ENCODE data around the gene ZNF280C. TPM values are rescaled to one million over a fixed set of nuclear protein-coding genes. Genes with fewer than 3 reads are reported as not detected.
A peak's percentile ranks its signal among the peaks of the same experiment; 100 is the strongest.

ZNF280C gene
- total RNA-seq, 1 experiment from 2014 or later: 7.6 TPM

DNA sequence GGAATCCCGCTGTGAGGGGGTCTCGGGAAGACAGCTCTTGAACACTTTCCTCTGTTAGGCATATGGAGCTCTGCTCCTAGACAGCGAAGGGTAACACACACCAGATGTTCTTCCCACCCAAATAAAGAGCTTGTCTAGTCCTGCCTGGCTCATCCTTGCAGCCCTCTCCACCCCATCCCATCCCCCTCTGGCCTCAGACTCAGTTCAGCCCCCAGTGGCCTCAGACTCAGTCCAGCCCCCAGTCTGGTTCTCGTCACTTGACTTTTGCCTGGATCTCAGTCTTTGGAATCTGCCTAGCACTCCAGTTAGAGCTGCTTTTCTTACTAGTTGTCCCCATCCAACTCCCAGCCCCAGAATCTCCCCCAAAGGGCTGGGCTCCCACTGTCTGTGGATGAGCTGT lies 82.0 kb downstream of the ZNF280C start:
- in situ Hi-C loops (cut with HindIII; ENCODE audit: low sequenced_read_pairs): no loop called here
- no peak for DNase-seq (ENCODE audit: low spot score)

DNA sequence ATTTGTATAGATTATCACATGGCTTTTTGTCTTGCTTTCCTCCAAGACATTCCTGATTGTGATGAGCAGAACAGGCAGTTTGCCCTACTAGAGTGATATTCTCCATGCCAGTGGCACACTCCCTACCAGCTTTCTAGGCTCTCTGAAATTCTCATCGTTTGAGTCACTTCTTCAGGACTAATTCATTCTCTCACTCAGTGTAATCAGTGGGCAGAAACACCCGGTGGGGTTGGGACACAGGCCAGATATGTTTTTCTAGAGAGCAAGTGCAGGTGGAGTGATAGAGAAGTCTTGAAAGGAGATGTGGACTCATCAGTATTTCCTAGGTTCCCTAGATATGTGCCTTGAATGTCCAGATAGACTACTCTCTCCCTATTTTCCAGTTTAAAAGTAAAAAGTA lies 83.8 kb downstream of the ZNF280C start:
- DNase-seq (ENCODE audit: low spot score): no peak
- in situ Hi-C loops (cut with HindIII; ENCODE audit: low sequenced_read_pairs): no loop called here

DNA sequence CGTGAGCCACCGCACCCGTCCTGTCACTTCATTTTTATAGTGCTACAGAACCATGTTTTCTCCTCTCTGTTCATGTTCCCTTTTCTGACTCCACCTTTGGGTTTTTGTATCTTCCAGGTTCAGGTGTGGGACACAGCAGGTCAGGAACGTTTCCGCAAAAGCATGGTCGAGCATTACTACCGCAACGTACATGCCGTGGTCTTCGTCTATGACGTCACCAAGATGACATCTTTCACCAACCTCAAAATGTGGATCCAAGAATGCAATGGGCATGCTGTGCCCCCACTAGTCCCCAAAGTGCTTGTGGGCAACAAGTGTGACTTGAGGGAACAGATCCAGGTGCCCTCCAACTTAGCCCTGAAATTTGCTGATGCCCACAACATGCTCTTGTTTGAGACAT lies 84.5 kb downstream of the ZNF280C start:
- in situ Hi-C loops (cut with HindIII; ENCODE audit: low sequenced_read_pairs): no loop called here
- no peak for DNase-seq (ENCODE audit: low spot score)

DNA sequence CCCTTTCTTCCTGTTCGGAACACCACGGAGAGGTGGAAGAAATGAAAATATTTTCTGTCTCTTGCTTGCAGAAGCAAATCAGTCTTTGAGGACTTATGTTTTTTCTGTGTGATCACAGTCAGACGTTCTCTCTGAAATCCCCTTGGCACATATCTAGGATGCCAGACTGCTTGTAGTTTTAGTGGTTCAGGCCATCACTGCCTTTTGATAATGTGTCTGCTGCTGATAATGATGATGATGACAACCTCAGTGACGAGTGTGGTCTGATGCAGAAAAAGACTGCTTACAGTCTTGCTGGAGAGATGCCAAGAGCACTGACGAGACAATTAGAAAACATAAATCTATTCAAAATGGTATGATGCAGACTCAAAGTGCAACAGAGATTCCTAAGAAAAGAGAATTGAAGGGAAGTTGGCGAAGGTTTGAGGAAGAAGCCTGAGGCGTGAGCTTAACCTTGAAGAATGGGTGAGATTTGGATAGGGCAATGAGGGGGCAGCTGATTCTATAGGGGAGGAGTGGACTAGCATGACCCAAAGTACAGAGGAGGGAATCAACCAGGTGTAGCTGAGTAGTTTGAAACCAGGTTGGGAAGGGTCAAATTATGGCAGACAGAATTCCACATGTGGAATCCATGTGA lies 89.0 kb downstream of the ZNF280C start:
- DNase-seq (ENCODE audit: low spot score): no peak
- in situ Hi-C loops (cut with HindIII; ENCODE audit: low sequenced_read_pairs): no loop called here

DNA sequence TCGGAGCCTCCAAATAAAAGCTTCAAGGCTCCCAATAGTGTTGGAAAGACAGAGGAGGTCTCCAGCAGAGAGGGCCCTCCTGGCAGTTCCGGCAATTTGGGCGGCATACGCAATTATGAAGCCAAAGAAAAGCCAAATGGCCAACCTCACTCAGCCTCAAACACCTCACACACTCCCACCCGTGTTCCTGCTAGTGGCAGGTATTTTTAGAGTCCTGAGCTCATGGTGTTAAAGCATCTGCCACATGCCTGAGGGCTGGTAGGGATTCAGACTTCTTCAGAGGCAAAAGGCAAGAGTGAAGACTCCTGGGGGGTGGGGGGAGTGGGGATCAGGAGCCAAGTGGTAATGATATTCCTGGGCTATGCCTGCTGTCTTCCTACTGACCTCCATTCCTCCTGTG lies 89.5 kb downstream of the ZNF280C start:
- in situ Hi-C loops (cut with HindIII; ENCODE audit: low sequenced_read_pairs): no loop called here
- DNase-seq (ENCODE audit: low spot score): peak; percentile 91

DNA sequence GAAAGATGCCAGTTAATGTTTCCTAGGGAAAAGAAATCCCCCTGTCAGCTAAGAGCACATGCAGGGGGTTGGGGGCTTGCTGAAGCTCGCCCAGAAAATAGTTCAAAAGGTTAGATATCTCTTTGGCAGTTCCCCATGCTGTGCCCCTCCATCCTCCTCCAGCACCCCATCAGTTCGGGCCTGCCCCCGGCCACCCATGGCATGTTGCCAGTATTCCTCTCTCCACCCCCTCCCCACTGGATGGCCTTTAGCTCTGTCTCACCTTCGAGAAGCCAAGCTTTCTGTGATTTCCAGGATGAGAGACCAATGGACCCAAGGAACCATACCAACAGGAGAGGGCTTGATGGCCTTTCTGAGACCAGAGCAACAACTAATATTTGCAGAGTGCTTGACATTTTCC lies 91.8 kb downstream of the ZNF280C start:
- no peak for DNase-seq (ENCODE audit: low spot score)
- in situ Hi-C loops (cut with HindIII; ENCODE audit: low sequenced_read_pairs): no loop called here

DNA sequence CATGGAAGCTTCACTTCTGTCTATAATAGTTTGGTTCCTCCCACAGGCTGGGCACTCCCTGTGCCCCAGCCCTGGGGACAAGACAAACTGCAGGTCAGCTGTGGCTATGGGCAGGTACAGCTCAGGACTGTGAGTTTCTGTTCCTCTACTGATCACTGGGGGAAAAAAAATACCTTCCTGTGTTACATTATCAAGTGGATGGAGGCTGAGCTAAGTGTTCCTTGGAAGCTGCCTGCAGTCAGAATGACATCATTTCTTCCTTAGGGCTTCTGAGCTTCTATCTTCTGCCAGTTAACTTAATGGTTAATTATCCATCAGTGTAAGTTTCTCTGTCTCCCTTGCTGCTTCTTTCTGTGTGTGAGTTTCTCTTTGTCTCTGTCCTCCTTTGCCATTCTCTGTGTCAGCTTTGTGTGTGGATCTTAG lies 92.3 kb downstream of the ZNF280C start:
- in situ Hi-C loops (cut with HindIII; ENCODE audit: low sequenced_read_pairs): no loop called here
- DNase-seq (ENCODE audit: low spot score): no peak

DNA sequence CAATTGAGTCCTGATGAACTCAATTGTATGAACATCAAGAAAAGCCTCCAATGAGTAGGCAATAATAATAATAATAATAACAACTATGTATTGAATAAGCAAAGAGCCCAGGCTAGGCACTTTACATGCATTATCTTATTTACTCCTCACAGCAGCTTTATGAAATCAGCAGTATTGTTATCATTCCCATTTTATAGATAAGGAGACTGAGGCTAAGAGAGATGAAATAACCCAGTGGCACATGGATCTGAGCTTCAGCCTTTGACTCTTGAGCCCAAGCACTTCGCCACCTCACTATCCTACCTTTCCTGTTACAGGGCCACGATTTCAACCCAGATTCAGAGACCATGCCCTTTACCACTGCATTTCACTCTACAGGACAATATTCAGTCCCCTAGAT lies 93.8 kb downstream of the ZNF280C start:
- in situ Hi-C loops (cut with HindIII; ENCODE audit: low sequenced_read_pairs): no loop called here
- no peak for DNase-seq (ENCODE audit: low spot score)

DNA sequence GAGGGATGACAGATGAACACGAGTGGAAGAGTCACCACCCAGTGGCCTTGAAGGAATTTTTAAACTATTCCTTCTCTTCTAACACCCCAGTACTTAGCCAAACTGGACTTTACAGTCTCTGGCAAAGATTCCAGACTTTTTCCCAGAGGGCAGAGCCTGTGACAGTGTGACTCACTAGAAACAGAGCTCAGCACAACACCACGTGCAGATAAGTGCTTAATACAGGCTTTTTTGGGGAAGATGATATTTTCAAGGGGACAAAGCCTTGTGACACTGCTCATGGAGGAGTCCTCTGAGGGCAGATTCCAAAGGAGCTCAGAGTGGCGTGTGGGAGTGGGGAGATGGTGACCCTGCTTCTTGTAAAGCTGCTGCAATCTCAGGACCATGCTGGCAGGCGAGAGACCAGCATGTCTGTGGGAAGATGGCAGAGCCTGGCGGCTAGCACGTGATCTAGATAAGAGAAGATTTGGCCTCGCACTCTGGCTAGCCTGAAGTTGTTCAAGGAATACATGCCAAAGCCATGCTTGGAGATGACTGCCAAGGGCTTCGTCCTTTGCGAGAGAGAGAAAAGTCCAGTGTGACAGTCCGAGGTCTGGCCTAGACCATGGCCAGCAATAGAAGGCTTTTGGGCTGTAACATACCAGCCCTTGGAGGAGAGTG lies 94.5 kb downstream of the ZNF280C start:
- in situ Hi-C loops (cut with HindIII; ENCODE audit: low sequenced_read_pairs): no loop called here

DNA sequence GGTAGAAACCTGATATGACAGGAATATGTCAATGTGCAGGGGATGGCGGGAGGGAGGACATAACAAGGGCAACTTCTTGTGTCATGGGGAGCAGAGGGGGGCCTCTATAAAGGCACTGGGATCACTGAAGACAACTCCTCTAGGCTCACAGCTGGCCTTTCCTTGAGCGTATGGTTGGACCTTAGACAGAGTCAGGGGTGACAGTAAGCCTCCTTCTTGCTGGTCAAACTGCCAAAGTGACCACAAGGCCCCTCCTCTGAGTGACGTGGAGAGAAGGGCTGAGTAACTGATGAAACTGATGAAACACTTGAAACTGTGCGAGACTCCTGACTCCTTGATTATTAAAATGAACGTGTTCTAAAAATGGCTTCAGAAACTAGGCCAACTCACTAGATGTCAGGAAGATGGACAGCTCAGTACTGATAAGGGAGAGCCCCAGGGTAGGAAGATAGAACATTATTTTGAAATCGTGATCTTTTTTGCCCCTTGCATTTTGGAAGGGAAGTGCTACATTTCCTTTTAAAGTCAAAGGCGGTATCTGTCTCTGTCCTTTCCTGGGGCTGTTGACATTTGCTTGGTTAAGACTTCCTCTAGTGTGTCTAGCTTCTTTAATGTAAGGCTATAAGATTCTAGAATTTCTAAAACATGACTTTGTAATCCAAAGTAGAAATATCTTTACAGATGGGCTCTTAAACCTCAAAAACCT lies 95.4 kb downstream of the ZNF280C start:
- in situ Hi-C loops (cut with HindIII; ENCODE audit: low sequenced_read_pairs): no loop called here
- peak; percentile 61 for DNase-seq (ENCODE audit: low spot score)

More for the DNA sequence above, 94.5 kb downstream of the ZNF280C start:
- peak; percentile 40 for DNase-seq (ENCODE audit: low spot score)

DNA sequence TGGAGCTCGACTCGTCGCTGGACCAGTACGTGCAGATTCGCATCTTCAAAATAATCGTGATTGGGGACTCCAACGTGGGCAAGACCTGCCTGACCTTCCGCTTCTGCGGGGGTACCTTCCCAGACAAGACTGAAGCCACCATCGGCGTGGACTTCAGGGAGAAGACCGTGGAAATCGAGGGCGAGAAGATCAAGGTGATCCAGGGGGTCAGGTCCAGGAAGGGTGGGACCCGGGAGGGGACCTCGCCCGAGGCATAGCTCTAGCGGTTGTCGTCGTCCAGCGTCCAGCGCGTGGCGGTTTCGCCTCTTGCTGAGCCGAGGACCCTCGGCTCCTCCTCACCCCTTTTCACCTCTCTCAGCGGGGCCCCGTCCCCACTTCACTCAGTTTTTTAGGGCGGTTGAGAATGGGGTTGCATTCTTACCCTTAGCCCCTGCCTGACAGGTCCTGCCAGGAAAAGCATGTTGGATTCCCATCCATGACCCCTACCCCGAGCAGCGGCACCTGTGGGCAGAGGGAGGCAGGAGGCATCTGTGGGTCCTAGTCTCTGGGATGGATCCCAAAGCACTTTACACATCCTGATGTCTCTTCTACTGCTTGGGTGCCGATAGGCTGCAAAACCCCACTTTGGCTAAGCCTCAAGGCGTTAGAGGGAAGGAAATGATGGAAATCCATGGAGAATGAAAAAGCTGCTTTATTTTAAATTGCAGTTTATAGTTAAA lies 96.4 kb downstream of the ZNF280C start:
- DNase-seq (ENCODE audit: low spot score): peak; percentile 20

DNA sequence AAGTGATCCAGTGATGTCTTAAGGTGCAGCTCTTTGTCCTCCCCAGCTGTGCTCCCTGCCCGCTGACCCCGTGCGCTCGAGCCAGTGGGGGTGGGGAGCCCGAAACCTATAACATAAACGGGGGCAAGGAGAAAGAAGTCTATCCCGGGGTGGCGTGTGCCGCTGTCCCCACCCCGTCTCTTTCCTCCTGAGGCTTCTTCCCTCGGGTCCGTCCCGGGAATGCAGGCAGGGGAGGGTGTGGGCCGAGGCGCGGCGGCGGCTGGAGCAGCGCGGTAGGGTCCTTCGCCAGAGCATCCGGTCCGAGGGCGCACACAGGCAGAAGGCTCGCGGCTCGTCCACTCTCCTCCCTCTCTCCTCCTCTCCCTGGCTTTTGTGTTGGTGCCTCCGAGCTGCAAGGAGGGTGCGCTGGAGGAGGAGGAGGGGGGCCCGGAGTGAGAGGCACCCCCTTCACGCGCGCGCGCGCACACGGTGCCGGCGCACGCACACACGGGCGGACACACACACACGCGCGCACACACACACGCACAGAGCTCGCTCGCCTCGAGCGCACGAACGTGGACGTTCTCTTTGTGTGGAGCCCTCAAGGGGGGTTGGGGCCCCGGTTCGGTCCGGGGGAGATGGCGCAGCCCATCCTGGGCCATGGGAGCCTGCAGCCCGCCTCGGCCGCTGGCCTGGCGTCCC lies 97.1 kb downstream of the ZNF280C start, which contains the start of gene RAB33A:
TSS of gene RAB33A (plus strand) at position 517 of the 681 bp plus-strand sequence. CDS start at position 618, 101 bp downstream.
- peak; percentile 74 for DNase-seq (ENCODE audit: low spot score)
- in situ Hi-C loops (cut with HindIII; ENCODE audit: low sequenced_read_pairs): no loop called here

More for the DNA sequence above, 96.4 kb downstream of the ZNF280C start:
- in situ Hi-C loops (cut with HindIII; ENCODE audit: low sequenced_read_pairs): no loop called here

DNA sequence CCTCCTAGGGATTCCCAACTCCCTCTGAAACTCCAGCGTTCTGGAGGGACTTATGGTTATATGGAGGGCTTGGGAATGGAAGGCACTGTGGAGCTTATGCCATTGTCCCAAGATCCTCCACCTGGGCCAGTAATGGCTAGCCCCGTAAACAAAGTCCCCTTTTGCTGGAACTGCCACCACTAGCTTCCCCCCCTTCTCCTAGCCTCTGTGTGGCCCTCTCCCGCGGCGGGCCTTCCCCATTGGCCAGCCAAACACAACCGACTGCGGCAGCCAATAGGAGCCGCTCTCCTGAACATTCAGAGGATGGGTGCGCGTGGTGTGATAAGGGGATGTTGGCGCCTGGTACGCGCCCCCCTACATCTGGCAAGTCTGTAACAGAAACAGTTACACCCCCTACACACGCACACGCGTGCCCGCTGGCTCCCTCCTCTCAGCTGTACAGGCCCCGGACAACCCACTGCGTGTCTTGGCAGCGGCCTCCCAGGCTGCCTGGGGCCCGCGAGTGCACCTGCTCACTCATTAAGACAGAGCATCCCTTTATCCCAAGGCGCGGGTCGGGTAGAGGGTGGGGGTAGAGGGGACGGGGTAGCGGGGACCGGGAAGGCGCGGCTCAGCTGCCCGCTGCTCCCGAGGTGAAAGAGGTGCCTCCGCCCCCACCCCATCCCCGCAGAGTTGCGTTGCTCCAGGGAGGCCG lies 97.8 kb downstream of the ZNF280C start:
- in situ Hi-C loops (cut with HindIII; ENCODE audit: low sequenced_read_pairs): no loop called here
- peak; percentile 84 for DNase-seq (ENCODE audit: low spot score)

DNA sequence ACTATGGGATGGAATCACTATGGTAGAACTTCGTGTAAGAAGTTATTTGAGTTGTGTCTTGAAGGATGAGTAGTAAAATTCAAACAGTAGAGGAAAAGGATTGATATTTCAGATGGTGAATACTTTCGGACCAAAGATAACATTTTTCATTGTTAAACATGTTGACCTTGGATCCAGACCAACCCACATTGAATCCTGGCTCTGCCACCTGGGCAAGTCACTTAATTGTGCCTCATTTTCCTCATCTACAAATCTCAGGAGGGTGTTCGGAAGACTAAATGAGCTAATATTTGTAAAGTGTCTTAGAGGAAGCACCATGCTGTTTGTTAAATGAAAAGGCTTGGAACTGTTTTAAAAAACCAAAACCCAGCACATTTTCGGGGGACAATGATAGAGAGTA lies 101.7 kb downstream of the ZNF280C start:
- DNase-seq (ENCODE audit: low spot score): no peak
- in situ Hi-C loops (cut with HindIII; ENCODE audit: low sequenced_read_pairs): no loop called here

DNA sequence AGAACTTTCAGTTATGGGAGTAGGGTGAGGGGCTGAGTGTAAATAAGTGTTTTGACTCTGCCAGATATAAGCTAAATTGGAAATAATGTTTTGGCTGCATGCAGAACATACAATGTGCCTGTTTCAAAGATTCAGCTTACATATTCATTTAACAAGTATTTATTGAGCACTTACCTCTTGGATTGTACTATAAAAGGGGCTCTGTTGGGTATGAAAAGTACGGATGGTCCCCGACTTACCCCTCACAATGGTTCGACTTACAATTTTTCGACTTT lies 102.3 kb downstream of the ZNF280C start:
- DNase-seq (ENCODE audit: low spot score): no peak
- in situ Hi-C loops (cut with HindIII; ENCODE audit: low sequenced_read_pairs): no loop called here

DNA sequence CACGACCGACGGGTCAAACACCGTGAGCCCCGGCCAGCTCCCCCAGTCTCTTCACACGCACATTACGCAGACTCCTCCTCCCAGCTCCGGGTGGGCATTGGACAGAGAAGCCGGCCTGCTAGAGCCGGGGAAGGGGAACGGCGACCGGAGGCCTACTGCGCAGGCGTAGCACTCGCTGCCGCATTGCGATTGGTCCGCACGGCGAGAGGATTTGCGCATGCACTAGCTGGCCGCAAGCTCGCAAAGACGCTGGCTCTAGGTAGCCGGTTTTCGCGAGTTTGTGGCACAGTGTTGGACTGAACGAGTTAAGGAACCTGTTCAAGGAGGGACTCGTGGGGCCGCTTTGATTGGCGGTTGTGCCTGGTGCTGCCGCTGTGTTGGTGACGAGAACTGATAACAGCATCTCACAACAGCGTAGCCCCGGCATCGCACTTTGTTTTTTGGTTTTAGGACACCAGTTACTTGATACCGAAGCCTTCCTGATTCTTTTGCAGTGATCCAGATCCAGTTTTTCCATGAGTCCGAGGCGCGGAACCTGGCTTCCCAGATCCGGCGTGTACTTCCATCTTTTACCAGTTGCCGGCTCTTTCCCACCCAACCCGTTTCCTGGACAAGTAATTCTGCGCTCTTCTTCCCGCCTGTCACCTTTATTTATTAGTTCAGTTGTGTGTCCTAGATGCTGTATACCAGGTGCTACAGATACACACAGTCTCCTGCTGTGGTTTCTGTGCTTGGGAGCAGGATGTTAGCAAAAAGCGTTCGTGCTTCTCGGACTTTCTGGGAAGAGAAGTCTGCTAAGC lies 102.8 kb downstream of the ZNF280C start, which contains the start of gene AIFM1:
TSS of gene AIFM1 (minus strand) at position 139 of the 800 bp plus-strand sequence. CDS start 185 bp downstream, outside the sequence.
- in situ Hi-C loops (cut with HindIII; ENCODE audit: low sequenced_read_pairs): no loop called here
- DNase-seq (ENCODE audit: low spot score): peak; percentile 88

DNA sequence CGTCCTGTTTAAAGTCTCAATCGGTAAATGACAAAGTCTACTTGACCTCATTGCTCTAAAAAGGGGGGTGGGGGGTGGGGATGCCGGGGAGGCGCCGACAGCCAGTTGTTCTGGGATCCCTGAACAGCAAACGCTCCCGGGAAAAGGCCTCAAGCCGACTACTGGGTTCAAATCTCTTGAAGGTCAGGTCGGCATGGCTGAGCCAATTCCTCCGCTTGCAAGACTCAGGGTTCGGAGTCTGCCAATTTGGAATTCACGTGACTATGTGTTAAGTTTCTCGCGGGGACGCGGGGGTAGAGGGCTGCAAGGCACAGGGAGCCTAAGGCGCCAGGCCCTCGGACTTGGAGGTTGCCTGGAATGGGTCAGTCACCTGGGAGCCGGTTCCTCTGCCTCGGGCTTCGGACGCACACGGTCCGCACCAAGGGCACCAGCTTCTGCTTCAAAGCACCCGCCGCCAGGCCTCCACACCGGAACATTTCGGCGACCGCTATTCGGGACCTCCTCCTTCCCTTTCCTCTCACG lies 103.5 kb downstream of the ZNF280C start:
- DNase-seq (ENCODE audit: low spot score): no peak
- in situ Hi-C loops (cut with HindIII; ENCODE audit: low sequenced_read_pairs): no loop called here

DNA sequence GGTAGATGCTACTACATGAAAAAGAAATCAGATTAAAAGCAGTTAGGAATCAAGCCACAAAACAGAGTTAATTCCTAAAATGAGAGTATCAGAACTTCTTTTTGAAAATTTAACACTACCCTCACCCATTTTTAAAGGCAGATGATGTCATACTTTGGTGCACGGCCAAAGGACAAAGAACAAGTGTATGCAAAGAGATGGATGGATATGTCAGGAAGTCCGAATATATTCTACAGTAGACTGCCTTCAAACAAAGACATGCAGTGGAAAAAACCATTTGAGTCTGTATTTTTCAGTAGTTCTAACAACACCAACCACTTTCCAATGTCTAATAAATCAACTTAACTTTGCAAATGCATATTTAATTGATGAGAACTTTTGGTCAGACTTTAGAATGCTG lies 105.3 kb downstream of the ZNF280C start:
- DNase-seq (ENCODE audit: low spot score): no peak
- in situ Hi-C loops (cut with HindIII; ENCODE audit: low sequenced_read_pairs): no loop called here

Measured in G401 (cell line).